Measurements from ENCODE around the gene RAB2B.
"Not testable (repeated sequence)": the region's sequence is repeated elsewhere in the genome, so short reads cannot be mapped to it uniquely, and the experiment has no call there.

Gene RAB2B

GRCh38 chr14:21454843-21455544, 21.8 kb downstream of the RAB2B start:
- Histone ChIP-seq H3K27ac (no peak overlapping the region), H3K4me3 (peak overlapping the region; percentile 92)
- TF ChIP-seq, protein P1, sequence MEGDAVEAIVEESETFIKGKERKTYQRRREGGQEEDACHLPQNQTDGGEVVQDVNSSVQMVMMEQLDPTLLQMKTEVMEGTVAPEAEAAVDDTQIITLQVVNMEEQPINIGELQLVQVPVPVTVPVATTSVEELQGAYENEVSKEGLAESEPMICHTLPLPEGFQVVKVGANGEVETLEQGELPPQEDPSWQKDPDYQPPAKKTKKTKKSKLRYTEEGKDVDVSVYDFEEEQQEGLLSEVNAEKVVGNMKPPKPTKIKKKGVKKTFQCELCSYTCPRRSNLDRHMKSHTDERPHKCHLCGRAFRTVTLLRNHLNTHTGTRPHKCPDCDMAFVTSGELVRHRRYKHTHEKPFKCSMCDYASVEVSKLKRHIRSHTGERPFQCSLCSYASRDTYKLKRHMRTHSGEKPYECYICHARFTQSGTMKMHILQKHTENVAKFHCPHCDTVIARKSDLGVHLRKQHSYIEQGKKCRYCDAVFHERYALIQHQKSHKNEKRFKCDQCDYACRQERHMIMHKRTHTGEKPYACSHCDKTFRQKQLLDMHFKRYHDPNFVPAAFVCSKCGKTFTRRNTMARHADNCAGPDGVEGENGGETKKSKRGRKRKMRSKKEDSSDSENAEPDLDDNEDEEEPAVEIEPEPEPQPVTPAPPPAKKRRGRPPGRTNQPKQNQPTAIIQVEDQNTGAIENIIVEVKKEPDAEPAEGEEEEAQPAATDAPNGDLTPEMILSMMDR (IDR thresholded peaks at IDR 0.05), result no peak
- DNase-seq (ENCODE audit: low spot score), result no peak

DNA sequence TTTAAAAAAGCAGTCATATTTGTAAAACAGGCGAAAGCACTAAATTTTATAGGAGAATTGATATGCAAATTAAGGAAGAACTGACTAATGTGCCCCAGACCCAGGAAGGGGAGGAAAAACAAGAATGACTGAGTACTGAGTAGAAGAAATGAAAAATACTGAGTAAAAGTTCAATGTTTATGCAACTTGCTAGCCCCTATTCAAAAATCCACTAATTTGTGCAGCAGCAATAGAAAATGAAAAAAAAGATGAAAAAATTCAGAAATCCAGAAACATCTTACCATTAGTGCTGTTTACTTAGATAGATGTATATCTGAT, 26.9 kb downstream of the RAB2B start:
- TF ChIP-seq, protein P1 (IDR thresholded peaks at IDR 0.05), result no peak

GRCh38 chr14:21442657-21443056, 34.1 kb downstream of the RAB2B start:
- H3K4me3 ChIP-seq; H3K27ac ChIP-seq; DNase-seq (ENCODE audit: low spot score): not testable (repeated sequence)

More for the DNA sequence above, 26.9 kb downstream of the RAB2B start:
- no peak overlapping the region for H3K27ac ChIP-seq
- no peak for DNase-seq (ENCODE audit: low spot score)
- no peak overlapping the region for H3K4me3 ChIP-seq

- Histone ChIP-seq H3K27ac (no peak overlapping the region), H3K4me3 (no peak overlapping the region)
- TF ChIP-seq, protein P1 (IDR thresholded peaks at IDR 0.05), result no peak
- DNase-seq (ENCODE audit: low spot score), result no peak
These were observed 35.9 kb downstream of the RAB2B start for GRCh38 chr14:21440859-21441258.

DNA sequence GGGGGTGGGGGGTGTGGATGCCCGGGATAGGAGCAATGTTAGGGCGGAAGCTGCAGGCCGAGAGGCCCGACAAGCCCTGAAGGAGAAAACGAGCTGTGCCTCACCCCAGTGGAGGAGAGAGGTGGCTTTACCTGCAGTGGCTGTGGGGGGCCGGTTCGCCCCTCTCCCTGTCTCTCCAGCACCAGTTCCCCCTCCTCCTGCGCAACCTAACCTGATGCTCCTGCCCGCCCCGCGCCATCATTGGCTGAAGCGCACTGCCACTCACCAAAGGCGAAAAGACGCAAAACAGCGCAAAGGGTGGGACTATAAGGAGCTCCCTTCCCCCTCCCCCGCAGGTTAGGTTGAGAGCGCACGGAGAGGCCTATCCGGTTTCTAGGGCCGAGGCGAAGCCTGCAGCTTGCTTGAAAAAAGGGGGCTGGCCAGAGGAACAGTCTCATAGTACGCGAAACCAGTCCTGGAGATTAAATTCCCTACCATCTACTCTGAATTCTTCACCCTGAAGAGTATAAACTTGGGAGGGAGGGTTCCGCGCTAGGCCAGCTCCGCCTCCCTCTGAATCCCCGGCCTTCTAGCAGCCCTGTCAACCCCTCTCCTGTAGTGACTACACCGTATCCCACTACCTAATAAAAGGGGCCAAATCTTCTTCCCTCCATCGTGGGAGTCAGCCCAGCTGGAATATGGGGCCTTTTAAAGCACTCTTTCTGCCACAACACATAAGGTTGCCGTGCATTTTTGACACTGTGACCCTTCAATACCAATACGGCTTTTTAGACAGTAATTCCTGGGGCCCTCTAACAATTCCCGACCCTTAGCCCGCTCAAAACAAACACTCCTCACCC, 39.5 kb downstream of the RAB2B start:
- DNase-seq (ENCODE audit: low spot score), result peak; percentile 97
- peak overlapping the region; percentile 90 to 95 for H3K27ac ChIP-seq
- H3K4me3 ChIP-seq, result peak overlapping the region; percentile 98
- TF ChIP-seq, protein P1 (IDR thresholded peaks at IDR 0.05), result no peak

- H3K27ac ChIP-seq, result peak overlapping the region; percentile 90 to 95
- no peak for DNase-seq (ENCODE audit: low spot score)
- TF ChIP-seq, protein P1 (IDR thresholded peaks at IDR 0.05), result no peak
- peak overlapping the region; percentile 98 for H3K4me3 ChIP-seq
These were observed 40.1 kb downstream of the RAB2B start for GRCh38 chr14:21436567-21437062.

DNA sequence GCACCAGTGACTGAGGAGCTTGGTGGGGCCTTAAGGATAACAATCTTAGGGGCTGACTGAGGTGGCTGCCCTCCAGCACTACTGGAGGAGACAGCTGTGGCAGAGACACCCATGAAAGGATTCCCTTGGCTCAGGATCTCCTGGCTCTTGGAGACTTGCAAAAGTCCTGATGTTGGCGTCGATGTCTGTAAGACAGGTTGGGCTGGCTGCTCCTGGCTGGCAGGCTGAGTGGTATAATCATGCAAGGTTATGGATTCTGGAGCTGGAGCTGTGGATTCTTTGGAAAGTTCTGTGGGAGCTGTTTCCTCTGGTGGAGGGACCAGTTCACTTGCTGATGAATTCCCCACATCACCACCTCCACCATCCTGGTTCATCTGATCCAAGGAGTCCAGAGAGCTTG, 45.6 kb downstream of the RAB2B start:
- no peak overlapping the region for H3K4me3 ChIP-seq
- H3K27ac ChIP-seq, result no peak overlapping the region
- TF ChIP-seq, protein P1 (IDR thresholded peaks at IDR 0.05), result no peak
- no peak for DNase-seq (ENCODE audit: low spot score)

All from coronary artery (tissue), 2 donors.